AG10803 (cell line): Measurements from ENCODE around the gene GALT.

Experiments
- DNase-seq: peaks from one replicate; pipeline ENCODE4 v3.0.0; 2010; ENCODE audit warnings: low read depth
- H3K4me3 ChIP-seq: 2 replicates; pipeline ENCODE4 v1.5.1; 2011; ENCODE audit warnings: mild to moderate bottlenecking, low read length, control low read depth
- CTCF ChIP-seq: conservative IDR thresholded peaks from 2 replicates; pipeline ENCODE4 v1.5.1; 2011; ENCODE audit warnings: mild to moderate bottlenecking, low read length, control low read depth, inconsistent platforms

The GALT gene

GRCh38 chr9:34606905-34607304, 39.6 kb upstream of the GALT start:
- TF ChIP-seq CTCF, result no peak
- no peak overlapping the region for H3K4me3 ChIP-seq
- DNase-seq, result no peak

GRCh38 chr9:34607331-34607730, 39.1 kb upstream of the GALT start:
- no peak for DNase-seq
- no peak overlapping the region for H3K4me3 ChIP-seq
- no peak for TF ChIP-seq CTCF

GRCh38 chr9:34610434-34611206, 35.9 kb upstream of the GALT start:
- peak overlapping the region; percentile 84 for H3K4me3 ChIP-seq
- no peak for TF ChIP-seq CTCF
- no peak for DNase-seq

GRCh38 chr9:34611251-34611810, 35.1 kb upstream of the GALT start:
- TF ChIP-seq CTCF, result no peak
- H3K4me3 ChIP-seq, result peak overlapping the region; percentile 84
- no peak for DNase-seq

GRCh38 chr9:34611811-34612787, 34.4 kb upstream of the GALT start, which contains the start of gene RPP25L:
Gene RPP25L, minus strand, starts transcription at chr9:34612097. Its CDS starts 801 bp downstream, at chr9:34611296.
- H3K4me3 ChIP-seq, result peak within 1 kb of the TSS; percentile 84
- DNase-seq, result peak; percentile 81

GRCh38 chr9:34612788-34613390, 33.6 kb upstream of the GALT start:
- H3K4me3 ChIP-seq, result peak overlapping the region; percentile 67
- TF ChIP-seq CTCF, result peak; percentile 87
- DNase-seq, result peak; percentile 67

More at GRCh38 chr9:34611811-34612787, 34.4 kb upstream of the GALT start, which contains the start of gene RPP25L:
- no peak for TF ChIP-seq CTCF
